NCI-H2196 treated with DMSO at 0.1 percent for 48 hours (cell line): ENCODE measurements around the gene USP15.

Source experiments
- DNase-seq: peaks from one replicate; lab custom pipeline; 2025; ENCODE audit not compliant: unreplicated experiment; lab: John Stamatoyannopoulos, UW

Gene USP15

DNA sequence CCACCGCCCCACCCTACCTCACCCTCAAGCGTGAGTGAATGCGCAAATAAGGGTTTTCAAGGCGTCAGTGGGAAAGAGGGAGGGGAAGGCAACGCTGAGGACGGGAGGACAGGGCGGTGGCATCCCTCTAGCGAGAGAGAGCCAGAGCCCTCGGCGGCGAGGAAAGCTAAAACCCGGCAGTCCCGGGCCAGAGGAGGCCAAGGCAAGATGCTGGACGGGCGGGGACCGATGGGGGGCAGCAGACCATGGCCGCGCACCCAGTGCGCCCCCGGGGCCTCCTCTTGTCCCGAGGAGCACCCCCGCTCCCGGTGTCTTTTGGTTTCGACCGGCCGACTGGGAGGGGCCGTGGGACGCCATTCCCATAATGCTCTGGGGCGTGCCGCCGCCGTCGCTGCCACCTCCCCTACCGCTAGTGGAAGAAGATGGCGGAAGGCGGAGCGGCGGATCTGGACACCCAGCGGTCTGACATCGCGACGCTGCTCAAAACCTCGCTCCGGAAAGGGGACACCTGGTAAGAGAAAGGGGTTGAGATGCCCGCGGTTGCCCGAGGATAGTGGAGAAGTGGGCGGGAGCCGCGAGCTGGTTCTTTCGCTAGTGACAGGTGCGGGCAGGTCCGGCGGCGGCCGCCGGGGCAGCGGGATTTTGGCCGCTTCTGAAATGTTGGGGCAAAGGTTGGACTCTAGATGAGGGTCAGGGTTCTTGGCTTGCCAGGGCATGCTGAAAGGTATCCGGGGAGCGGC, at the start of gene USP15:
Gene USP15, plus strand, starts transcription at position 412 of the 740 bp plus-strand sequence. Its CDS starts 11 bp downstream, at position 423.
- DNase-seq, result peak; percentile 96

DNA sequence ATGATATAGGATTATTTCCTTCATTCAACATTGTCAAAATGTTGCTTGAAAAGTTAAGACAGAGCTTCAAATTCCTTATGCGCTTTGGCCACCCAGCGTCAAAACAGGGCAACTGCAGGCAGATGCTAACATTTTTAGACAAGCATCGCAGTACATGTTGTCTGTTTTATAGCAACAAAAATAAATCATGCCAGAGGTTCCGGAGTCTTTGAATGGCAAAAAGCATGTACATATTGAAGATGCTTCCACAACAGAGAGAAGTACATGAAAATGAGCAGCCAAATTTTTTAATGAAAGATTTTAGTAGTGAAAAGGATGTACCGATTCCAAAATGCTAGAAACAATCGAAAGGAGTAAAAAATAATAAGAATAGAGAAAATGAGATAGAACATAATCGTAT, 49.8 kb upstream of the USP15 start:
- no peak for DNase-seq

DNA sequence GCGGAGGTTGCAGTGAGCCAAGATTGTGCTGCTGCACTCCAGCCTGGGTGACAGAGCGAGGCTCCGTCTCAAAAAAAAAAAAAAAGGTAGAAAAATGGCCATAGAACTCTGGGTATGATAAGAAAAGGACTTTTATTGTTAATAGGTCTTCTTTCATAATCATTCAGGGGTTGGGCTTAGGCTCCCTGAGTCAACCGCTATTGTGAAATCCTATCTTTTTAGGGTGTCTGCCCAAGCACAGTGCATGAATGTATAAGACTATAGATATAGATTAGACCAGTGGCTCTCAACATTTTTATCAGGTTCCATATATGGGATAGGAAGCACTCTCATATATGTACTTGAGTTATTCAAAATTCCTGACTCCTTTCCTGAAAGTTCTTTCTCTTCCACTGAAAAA, 48.7 kb upstream of the USP15 start:
- DNase-seq, result no peak

DNA sequence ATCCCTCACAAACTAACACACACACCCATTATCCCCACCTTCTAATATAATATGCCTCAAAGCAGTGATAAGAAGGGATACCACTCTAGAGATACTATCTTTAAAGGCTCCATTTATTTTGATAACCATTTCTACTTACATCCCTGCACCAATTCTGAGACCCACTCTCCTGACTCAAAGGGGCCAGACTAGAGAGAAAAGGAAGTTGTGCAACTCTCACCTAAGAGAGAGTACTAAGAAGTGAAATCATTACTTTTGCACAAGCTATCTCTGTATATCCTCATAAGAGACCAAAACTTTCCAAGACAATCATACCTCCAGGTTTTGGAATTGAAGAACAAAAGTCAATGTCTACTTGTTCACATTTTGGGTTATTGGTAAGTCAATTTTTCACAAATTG, 45.4 kb upstream of the USP15 start:
- no peak for DNase-seq

DNA sequence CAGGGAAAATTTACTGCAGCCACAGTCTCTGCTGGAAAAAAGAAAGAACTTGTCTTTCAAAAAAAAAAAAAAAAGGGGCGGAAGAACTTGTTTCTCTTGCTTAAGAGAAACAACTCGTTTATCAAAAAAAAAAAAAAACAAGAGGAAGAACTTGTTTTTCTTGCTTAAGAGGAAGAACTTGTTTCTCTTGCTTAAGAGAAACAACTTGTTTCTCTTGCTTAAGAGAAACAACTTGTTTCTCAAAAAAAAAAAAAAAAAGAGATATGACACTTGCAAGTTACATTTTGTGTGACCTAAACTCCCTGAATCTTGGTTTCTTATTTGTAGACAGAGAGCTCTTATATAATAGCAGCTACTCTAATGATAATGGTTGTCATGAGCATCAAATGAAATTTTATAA, 44.7 kb upstream of the USP15 start:
- DNase-seq, result no peak

DNA sequence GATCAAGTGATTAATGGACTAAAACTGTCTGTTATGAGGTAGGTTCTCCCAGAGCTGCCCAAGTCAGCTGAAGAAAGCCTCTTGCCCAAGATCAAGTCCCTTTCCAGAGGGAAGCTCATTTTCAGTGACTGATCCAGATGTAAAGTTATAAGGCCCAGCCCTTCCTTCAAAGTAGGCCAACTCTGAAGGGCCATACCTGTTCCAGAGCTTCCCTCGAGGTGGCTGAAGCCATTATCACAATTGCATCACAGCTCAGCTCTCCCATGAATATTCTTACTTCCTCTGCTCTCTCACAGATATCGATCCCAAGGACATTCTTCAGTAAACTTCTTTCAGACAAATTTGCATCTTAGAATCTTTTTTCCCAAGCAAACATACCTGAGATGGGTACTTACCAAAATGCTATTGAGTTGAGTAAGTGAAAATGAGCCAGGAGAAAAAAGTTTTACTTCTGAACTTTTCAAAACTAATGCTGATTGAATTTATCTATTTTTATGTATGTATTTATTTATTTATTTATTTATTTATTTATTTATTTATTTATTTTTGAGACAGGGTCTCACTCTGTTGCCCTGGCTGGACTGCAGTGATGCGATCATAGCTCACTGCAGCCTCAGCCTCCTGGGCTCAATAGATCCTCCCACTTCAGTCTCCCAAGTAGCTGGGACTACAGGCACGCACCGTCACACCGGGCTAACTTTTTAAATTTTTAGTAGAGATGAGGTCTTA, 42.6 kb upstream of the USP15 start:
- DNase-seq, result no peak

DNA sequence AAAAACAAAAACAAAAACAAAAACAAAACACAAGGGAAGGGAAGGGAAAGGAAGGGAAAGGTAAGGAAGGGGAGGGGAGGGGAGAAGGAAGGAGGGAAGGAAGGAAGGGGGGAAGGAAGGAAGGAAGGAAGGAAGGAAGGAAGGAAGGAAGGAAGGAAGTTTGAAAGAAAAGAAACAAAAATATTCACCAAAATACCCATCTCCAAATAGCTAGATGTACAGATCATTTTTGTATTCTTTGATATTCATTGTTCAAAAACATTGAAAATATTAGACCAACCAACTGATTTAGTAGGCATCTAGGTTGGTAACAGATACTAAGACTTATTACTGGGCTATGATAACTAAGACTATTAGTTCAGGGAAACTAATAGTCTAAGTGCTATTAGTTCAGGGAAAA, 39.1 kb upstream of the USP15 start:
- DNase-seq, result no peak

DNA sequence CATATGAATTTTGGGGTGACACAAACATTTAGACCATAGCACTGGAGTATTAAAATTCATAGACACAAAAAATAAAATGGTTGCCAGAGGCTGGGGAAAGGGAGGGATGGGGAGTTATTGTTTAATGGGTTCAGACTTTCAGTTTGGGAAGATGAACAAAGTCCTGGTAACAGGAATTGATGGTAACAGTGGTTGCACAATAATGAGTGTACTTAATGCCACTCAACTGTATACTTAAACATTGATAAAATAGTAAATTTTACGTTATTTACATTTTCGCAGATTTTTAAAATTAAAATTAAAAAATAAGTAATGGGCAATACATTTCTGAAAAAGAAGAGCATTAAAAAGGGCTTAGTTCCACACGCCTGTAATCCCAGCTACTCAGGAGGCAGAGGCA, 35.6 kb upstream of the USP15 start:
- DNase-seq, result no peak

DNA sequence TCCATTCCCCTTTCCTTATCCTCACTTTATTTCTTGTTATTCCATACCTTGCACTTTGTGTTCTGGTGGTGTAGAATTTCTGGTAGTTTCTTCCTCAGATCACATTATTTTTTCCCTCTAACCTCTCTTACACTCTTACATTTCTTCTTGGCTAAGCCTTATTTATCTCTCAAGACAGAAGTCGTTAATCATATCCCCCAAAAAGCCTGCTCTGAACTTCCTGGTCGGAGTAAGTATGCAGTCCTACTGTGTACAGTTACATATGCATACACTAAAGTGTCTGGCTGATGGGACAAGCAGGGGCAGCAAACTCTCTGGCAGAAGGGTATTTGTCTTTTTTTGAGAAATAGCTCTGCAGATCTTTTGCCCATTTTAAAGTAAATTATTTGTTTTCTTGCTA, 33.1 kb upstream of the USP15 start:
- no peak for DNase-seq

DNA sequence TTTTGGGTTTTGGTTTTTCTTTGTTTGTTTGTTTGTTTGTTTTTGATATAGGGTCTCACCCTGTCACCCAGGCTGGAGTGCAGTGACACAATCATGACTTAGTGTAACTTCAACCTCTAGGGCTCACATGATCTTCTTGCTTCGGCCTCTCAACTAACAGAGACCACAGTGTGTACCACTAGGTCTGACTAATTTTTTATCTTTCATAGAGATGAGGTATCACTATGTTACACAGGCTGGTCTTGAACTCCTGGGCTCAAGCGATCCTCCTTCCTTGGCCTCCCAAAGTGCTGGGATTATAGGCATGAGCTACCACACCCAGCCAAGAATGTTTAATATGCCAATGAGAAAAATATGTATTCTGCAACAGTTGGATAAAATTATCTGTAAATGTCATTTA, 29.6 kb upstream of the USP15 start:
- DNase-seq, result no peak

DNA sequence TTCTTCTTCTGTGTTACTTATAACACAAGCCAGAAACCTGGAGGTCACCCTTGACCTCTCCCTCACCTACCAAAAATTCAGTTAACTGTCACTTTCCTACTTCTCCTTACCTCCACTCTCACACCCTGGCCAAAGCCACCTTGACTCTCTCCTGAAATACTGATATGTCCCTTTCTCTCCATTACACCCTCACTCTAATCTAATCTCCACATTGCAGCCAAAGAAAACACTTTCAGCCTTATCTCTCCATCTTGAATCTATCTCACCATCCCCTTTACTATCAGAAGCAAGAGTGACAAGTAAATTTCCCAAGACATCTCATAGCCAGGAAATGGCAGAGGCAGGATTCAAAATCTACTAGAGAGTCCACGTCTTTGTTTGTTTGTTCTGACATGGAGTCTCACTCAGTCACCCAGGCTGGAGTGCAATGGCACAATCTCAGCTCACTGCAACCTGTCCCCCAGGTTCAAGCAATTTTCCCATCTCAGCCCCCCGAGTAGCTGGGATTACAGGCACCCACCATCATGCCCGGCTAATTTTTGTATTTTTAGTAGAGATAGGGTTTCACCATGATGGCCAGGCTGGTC, 28.0 kb upstream of the USP15 start:
- no peak for DNase-seq

DNA sequence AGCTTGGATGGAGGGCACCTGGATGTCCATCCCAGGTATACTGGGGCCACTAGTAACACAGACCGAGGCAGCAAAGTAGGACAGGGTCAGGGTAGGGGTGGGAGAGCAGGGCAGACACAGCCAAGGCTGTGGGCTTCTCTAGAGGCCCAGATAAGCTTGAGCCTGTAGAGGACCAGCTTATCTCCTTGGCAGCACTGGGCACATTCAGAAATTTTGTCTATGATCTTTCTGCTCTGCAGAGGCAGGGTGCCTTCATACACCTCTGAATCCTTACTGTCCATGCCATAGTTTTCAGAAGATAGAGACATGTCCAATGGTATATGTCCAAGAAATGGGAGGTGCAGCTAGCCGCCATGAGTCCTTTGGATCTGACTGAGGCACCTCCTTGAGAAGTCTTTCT, 26.4 kb upstream of the USP15 start:
- no peak for DNase-seq

DNA sequence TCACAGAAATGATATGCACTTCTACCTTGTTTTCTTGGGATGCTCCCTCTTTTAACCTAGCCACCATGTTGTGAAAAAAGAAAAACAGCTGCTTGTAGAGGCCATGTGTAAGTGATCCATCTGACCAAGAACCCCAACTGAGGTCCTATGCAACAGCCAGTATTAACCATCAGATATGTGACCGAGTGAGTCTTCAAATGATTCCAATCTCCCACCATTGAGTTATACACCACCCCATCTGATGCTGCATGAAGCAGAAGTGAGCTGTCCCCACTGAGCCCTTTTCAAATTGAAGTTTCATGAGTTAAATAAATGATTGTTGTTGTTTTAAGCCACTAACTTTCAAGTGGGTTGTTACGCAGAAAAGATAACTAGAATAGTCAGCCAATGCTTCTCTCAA, 20.6 kb upstream of the USP15 start:
- no peak for DNase-seq

DNA sequence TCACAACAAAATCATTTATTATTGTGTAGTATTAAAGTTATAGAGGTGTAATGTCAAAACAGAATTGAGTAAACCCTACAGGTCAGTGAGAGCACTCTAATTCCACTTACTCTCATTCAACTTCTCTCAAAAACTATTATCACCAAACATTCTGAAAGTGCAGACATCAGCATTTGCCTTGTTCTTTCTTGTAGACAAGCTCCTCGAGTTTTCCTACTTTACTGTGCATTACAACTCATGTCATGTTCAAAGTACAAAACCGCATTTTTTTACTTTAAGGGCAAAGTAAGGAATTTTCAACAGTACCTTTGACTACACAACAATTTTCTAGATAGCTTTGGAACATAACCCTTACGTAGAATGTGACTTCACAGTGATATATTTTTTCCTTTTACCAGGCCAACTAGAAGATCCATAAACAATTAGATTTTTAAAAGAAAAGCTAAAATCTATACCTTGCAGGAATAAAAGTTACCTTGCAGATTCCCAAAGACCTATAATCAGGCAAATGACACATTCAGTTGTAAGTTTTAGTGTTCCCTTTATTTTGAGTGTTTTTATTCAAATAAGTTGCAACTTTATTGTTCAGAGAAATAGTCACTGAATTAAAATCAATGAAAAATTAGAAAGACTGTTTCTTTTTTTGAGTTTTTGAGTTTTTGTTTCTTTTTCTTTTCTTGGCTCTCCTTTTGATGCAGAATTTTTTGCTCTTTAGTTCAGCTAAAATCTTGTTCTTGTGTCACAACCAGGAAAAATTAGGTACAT, 12.7 kb upstream of the USP15 start:
- no peak for DNase-seq

DNA sequence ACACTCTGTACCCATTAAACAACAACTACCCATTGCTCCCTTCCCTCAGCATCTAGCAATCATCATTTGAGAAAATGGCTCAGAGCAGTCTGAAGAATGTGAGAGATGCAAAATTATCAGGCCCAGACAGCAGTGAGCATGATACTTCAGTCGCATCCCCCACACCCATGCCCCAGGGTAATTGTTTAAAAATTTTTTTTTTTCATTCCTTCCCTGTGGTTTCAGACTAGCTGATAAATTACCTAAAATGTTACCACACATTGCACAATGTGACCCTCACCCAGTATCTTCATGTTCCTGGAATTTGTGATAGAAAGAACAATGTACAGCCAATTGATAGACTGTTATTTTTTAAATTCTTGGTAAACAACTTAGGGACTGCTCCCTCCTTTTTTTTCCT, 11.3 kb upstream of the USP15 start:
- DNase-seq, result no peak

DNA sequence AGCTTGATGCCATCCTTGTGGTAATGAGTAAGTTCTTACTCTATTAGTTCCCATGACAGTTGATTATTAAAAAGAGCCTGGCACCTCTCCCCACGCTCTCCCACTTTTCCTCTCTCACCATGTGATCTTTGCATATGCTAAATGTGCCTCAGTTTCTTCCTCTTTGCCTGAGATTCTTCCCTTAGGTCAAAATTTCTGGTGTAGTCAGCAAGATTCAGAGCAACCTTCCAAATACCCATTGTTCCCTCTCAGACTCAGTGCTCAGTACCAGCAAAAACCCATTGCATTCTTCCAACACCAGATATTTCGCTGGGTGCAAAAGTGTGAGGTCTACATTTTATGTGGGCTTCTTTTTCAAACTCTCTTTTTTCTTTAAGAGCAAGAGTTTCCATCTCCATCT, 10.8 kb upstream of the USP15 start:
- DNase-seq, result no peak

DNA sequence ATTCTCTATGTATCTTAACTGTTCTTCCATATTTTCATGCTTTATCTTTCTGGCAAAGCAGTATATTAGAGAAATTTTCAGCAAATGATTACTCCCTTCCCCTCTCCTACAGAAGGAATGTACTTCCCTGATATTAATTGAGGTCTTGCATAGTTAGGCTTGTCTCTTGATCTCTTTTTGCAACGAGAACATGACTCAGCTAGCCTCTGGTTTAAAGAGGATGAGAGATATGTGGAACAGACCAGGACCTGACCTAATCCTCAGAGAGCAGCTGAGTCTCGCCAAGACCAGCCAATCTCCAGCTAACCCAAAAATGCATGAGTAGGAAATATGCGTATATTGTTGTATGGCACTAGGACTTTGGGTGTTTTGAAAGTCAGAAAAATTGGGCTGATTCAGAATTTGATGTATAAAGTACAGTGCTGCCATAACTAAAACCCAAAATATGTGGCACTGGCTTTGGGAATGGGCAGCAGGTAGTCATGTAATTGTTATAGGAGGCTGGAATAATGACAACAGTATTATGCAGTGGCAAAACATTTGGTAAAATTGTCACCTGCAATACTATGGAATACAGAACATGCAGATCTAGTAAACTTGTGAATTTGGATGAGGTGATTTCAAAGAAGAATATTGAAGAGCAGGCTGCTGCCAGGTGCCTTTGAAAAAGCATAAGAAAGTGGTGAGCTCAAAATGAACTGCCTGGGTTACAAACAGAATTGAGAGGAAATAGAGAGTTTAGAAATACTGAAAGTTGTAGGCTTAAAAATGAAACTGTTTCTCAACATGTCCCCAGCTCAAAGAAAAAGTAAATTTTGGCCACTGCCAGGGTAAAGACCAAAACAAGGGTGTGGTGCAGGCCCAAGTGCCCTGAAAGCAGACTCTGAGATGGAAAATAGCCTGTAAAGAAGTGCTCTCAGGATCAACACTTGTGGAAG, 9.3 kb upstream of the USP15 start:
- no peak for DNase-seq

DNA sequence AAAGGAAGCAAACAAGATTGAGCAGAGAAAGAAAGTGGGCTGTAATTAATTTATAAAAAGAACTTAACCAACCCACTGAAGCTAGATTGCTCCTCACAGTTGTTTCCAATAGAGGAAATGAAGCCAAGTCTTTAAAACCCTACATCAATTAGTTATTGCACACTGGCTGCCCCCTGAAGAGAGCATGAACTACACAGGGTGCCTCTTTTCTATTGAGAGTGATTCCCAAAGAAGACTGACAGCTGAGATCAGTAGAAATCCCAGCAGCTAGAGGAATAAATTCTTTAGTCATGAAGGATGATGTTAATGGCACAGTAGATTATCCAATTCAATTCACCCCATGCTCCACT, 8.6 kb upstream of the USP15 start:
- DNase-seq, result no peak

DNA sequence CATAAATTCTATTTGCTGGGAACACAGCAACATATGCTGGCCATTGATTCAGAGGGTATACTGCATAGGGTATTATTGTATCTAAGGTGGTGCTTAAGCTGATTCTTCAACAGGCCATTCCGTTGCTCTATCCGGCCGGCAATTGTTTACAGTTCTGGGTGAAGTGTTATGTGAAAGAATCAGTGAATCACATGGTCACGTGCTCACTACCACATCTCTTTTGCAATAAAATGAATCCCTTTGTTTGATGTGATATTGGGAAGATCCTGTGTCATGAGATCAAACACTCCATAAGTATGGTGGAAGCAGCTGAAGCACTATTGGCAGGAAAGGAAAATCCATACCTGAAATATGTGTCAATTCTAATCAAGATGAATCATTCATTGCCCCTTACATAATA, 7.6 kb upstream of the USP15 start:
- DNase-seq, result no peak

DNA sequence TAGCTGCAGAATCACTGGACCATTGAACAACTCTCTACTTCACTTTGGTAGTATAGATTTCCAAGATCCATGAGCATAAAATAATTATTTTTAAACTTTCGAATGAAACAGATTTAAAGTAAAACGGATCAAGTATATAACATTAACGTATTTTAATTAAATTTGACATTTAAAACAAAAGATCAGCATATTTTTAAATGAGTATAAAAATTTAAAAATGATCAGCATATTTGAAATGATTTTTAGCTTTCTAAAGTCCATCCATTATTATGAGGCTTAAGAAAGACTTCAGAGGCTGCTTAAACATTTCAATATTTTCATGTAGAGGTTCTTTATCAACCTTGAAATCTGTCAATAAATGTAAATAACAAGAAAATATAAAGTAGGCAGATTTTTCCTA, 5.2 kb upstream of the USP15 start:
- DNase-seq, result no peak
